Activated CD8-positive, alpha-beta memory T cell treated with anti-CD3 and anti-CD28 coated beads for 4 hours (primary cell): ENCODE measurements around the gene FAM3D.
"Not testable (repeated sequence)": the region's sequence is repeated elsewhere in the genome, so short reads cannot be mapped to it uniquely, and the experiment has no call there.

Experiments used
- DNase-seq, 2 donors: peaks; one replicate each; pipeline ENCODE4 v3.0.0-alpha.2; 2020; ENCODE audit warnings: low read depth in 2 of 2

FAM3D gene, protein sequence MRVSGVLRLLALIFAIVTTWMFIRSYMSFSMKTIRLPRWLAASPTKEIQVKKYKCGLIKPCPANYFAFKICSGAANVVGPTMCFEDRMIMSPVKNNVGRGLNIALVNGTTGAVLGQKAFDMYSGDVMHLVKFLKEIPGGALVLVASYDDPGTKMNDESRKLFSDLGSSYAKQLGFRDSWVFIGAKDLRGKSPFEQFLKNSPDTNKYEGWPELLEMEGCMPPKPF

GRCh38 chr3:58666683-58667082 is at the start of gene FAM3D:
TSS of gene FAM3D (minus strand) at chr3:58666774. CDS start at chr3:58655563, 11,211 bp downstream.
- no peak for DNase-seq

- no peak for DNase-seq
Observed at GRCh38 chr3:58713715-58714401, 47.3 kb upstream of the FAM3D start.

DNA sequence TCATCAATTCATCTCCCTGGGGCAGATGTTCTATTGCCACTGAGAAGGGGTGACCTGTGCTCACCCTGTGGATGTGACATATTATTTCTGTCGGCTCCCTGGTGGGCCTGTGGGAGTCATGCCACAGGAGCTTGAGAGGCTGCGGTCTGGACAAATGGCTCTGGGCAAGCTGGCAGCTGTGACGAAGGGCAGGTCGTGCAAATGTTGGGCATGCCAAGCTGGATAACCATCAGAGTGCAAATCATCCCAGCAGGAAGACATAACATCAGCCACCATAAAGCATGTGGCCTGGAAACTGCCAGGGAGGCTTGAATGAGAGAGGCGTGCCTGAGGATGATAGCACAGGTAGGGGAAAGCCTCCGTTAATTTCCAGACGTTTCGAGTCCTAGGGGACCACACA is 45.3 kb upstream of the FAM3D start:
- DNase-seq, result no peak

GRCh38 chr3:58708983-58709382 is 42.4 kb upstream of the FAM3D start:
- DNase-seq, result not testable (repeated sequence)

DNA sequence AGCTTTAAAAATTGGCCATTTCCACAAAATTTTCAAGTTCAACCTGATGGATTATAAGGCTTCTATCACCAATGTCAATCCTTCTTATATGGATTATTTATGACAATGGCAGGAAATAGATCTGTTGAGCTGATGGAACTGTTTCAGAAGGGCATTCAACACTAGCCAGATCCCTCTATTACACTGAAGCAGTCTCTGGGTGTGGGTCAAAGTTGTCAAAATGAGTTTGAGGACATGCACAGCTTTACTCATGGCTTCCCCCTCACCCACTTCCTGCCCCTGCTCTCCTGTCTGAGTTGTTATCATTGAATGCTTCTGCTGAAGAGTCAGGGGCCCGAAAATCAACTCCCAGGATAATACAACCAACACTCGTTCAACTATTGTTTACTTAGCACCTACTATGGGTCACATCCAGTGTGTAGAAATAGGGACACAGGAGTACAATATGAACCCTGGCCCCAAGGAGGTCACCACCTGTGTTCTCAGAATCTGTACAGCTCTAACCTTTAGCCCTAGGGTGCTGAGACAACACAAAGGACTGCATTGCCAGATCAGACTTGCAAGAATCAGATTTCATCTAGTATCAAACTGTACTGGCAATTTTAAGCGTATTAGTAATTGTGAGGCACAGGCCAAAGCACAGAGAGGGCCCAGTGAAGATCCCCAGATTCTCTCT is 41.7 kb upstream of the FAM3D start:
- no peak for DNase-seq

GRCh38 chr3:58707390-58707930 is 40.9 kb upstream of the FAM3D start:
- DNase-seq, result no peak

DNA sequence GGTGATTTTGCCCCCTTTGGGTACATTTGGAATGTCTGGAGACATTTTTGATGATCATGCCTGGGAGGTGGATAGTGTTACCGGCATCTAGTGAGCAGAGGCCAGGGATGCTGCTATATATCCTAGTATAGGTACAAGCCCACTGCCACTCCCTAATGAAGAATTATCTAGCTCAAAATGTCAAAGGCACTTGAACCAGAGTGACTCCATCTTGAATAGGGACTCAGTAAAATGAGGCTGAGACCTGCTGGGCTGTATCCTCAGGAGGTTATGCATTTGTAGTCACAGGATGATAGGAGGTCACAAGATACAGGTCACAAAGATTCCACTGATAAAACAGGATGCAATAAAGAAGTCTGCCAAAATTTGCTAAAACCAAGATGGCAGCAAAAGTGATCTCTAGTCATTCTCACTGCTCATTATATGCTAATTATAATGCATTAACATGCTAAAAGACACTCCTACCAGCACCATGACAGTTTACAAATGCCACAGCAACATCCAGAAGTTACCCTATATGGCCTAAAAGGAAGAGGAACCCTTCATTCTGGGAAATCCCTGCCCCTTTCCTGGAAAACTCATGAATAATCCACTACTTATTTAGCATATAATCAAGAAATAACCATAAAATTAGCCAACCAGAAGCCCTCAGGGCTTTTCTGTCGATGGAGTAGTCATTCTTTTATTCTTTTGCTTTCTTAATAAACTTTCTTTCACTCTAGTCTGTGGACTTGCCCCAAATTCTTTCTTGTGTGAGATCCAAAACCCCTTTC is 40.0 kb upstream of the FAM3D start:
- no peak for DNase-seq

DNA sequence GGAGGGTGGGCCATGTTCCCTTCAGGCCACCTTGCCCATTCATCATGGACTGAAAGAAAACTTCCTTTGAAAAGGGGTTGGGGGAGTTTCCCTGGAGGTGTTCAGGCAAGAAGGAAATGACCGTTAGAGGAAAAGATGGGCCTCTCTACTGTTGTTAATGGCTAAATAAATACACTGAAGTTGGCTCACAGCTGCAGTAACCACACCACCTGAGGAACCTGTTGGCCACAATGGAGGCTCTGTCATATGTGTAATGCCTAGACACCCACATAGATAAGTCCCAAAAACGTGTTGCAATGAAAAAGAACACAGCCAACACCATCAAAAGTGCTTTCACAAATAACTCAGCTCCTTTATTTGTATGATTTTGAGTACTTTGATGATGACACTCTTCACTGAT is 38.2 kb upstream of the FAM3D start:
- no peak for DNase-seq

DNA sequence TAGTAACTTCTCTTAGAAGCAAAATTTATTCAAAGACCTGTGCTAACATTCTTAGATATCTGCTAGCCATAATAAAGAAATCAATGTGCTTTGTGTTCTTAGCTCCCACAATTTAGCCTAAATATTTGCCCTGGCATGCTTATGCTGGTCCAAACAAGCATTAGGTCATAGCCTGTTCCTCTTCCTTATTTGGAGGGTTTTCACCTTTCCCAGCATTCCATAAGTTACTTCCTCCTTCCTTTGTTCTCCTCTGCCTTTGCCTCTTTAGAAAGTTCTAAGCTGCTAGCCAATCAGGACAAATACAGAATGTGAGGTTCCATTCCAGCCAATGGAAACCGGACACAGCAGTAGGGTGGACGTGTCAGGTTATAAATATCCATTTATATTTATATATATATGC is 37.7 kb upstream of the FAM3D start:
- DNase-seq, result not testable (repeated sequence)

- no peak for DNase-seq
Observed at GRCh38 chr3:58698246-58698645, 31.7 kb upstream of the FAM3D start.

GRCh38 chr3:58697561-58697960 is 31.0 kb upstream of the FAM3D start:
- DNase-seq, result no peak

GRCh38 chr3:58696813-58697212 is 30.2 kb upstream of the FAM3D start:
- DNase-seq, result not testable (repeated sequence)

DNA sequence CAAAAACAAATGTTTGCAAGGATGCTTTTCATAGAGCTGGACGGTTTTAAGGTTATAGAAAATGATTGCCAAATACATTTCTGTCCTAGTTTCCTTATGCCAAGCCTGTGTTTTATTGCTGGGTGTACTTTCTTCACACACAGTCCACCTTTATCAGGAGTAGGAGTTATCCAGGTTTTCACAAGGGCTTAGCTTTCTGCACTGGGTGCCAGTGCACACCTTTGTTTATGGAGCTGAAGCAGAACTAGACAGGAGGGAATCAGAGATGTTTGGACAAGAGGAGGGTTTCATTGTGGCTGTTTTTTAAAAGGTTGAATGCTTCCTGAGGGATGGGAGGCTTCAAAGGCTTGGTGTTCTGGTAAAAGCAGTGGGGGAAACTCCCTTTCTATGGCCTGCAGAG is 29.5 kb upstream of the FAM3D start:
- no peak for DNase-seq

DNA sequence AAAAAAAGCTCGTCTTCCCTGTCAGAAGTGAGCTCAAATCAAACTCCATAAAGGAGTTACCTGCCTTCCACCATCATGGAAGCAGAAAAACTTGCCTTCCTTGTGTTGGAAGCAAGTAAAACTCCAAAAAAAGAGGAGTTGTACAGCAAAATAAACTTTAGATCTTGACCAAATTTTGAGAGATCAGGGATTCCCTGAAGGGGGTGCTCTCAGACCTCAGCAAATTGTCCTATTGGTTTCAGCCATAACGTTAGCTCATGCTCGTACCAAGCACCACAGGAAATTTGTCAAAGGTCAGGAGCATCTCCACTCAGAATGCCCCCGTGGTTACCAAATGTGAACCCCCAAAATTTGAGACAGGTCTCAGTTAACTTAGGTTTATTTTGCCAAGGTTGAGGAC is 28.7 kb upstream of the FAM3D start:
- DNase-seq, result not testable (repeated sequence)

DNA sequence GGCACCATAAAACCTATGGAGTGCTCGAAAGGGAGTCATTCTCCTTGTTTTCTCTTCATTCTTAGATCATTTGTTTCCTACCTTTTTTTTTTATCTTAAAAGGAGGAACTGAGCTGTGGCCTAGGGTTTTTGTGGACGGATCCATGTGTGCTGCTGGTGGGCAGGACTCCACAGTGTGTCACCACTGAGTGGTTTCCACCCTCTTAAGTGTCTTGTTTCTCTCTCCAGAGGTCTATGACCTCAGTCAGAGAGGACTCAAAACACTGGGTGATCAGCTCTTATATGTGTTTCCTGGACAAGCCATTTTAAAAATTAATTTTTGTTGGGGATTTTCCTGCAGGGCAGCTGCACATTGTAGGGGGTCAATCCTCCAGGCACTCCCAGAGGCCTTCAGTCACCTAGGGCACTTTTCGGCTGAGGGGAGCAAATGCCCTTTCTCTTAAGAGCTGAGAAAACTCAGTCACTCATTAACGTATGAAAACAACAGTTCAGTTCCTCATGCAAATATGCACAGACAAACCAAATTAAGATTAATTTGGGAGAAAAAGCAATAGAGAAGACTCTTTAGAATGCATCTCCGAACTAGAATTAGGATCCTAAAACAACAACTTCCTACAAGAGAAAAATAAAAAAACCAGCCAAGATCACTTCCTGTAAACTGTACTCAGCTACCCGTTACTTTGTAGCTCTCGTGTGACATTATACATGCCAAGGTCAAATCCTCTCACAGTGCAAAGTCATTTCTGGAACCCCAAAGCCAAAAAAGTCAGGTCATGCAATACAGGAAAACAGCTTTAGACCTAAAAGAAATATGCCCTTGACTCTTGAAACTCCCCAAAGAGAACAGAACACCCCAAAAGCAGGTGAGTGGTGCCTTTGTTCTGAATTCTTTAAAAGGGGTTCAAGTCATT is 27.6 kb upstream of the FAM3D start:
- no peak for DNase-seq

GRCh38 chr3:58692484-58692883 is 25.9 kb upstream of the FAM3D start:
- no peak for DNase-seq

DNA sequence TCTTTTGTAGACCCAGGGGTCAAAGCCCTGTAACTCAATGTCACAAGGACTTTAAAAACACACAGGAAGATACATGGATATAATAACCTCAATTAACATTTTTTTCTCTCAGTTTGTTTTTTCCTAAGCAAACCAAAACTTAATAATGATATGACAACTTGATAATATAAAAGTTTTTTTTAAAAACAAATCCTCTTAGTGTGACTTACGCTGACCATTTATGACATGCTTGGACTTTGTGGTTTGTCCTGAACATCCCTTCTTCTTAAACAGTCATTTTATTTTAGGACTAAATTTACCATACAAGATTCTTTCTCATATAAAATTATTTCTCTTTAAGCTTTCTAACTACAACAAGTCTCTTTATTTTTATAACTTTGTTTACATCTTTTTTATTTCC is 25.4 kb upstream of the FAM3D start:
- DNase-seq, result no peak

DNA sequence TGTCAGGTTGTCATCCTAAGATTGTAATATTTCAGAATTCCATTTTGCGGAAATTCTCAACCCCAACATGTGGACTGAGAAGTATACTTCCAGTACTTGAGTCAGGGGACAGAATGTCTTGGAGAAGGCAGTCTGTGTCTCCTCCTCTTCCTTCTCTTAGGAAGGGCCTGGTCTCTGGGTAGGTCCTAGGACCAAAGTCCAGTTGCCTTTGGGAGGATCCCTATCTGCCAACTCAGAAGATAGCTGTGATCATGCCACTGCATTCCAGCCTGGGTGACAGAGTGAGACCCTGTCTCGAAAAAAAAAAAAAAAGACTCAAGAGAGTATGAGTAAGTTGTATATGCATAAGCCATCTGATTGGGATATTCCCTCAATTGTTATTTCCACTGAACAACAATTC is 23.9 kb upstream of the FAM3D start:
- no peak for DNase-seq

DNA sequence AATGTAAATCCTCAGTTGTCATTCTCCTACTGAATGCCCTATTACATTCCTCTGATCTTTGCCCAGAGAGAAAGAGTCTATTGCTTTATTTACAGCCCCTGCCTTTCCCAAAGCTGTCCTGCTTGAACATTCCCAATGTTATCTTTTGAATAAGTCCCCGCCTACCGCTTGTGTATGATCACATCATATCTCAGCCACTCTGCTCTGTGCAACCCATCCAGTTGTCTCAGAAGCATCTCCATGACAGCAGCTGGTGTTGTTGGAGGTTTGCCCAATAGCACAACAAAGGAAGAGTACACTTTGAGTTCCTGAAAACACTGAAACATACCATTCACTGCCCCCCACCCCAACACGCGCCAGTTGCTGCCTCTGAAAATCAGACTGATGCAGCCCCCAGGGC is 22.0 kb upstream of the FAM3D start:
- no peak for DNase-seq

DNA sequence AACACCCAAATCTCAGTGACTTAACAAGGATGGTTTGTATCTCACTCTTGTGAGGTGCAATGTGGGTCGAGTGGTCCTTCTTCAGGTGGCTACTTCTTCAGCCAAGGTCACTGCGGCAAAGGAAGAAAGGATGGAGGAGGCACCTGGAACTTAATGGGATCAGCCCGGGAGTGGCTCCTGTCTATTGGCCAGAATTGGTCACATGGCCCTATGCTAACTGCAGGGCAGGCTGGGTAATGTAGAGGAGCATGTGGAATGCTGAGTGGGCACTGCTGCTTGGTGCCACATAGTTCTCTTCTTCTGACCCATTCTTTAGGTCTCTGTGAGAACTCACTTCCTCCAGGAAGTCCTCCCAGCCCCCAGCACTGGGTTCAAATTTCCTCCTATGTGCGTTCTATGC is 20.3 kb upstream of the FAM3D start:
- DNase-seq, result no peak

- DNase-seq, result no peak
Observed at GRCh38 chr3:58685641-58686040, 19.1 kb upstream of the FAM3D start.
